Stimulated activated CD8-positive, alpha-beta memory T cell treated with anti-CD3 and anti-CD28 coated beads, Interleukin-7, amount 100 ng/mL, for 4 hours (primary cell): ENCODE measurements around the gene MRFAP1.
A peak's percentile ranks its signal among the peaks of the same experiment; 100 is the strongest.
"Not testable (repeated sequence)": the region's sequence is repeated elsewhere in the genome, so short reads cannot be mapped to it uniquely, and the experiment has no call there.

ENCODE experiments used
- DNase-seq, 2 donors: peaks; one replicate each; pipeline ENCODE4 v3.0.0-alpha.2; 2020; ENCODE audit warnings: low read depth in 2 of 2

MRFAP1 gene

GRCh38 chr4:6634746-6635145 is 5.7 kb upstream of the MRFAP1 start:
- no peak for DNase-seq

- no peak for DNase-seq
Observed at GRCh38 chr4:6639137-6639680, 1.3 kb upstream of the MRFAP1 start.

GRCh38 chr4:6641164-6641970 is 882 bp downstream of the MRFAP1 start:
- DNase-seq = peak in 1 of 2 donors; percentile 31

- no peak for DNase-seq
Observed at GRCh38 chr4:6641971-6642320, 1.5 kb downstream of the MRFAP1 start.

- DNase-seq = no peak
Observed at GRCh38 chr4:6643141-6643847, 2.8 kb downstream of the MRFAP1 start.

- no peak for DNase-seq
Observed at GRCh38 chr4:6644792-6645530, 4.5 kb downstream of the MRFAP1 start.

- no peak for DNase-seq
Observed at GRCh38 chr4:6647169-6647568, 6.7 kb downstream of the MRFAP1 start.

- no peak for DNase-seq
Observed at GRCh38 chr4:6647582-6648230, 7.2 kb downstream of the MRFAP1 start.

GRCh38 chr4:6649216-6649615 is 8.7 kb downstream of the MRFAP1 start:
- no peak for DNase-seq

GRCh38 chr4:6654211-6654610 is 13.7 kb downstream of the MRFAP1 start:
- DNase-seq = not testable (repeated sequence)

- DNase-seq = not testable (repeated sequence)
Observed at GRCh38 chr4:6655291-6655690, 14.8 kb downstream of the MRFAP1 start.

- DNase-seq = no peak
Observed at GRCh38 chr4:6655924-6656323, 15.4 kb downstream of the MRFAP1 start.

GRCh38 chr4:6657242-6658208 is 17.0 kb downstream of the MRFAP1 start:
- DNase-seq = no peak

- DNase-seq = no peak
Observed at GRCh38 chr4:6658209-6658595, 17.7 kb downstream of the MRFAP1 start.

- DNase-seq = peak in 1 of 2 donors; percentile 62
Observed at GRCh38 chr4:6658597-6659075, 18.2 kb downstream of the MRFAP1 start.

GRCh38 chr4:6659897-6660296 is 19.4 kb downstream of the MRFAP1 start:
- no peak for DNase-seq

- DNase-seq = no peak
Observed at GRCh38 chr4:6660430-6660829, 19.9 kb downstream of the MRFAP1 start.

GRCh38 chr4:6662591-6662990 is 22.1 kb downstream of the MRFAP1 start:
- DNase-seq = no peak

GRCh38 chr4:6663596-6664393 is 23.3 kb downstream of the MRFAP1 start:
- no peak for DNase-seq

GRCh38 chr4:6665320-6665654 is 24.8 kb downstream of the MRFAP1 start:
- DNase-seq = no peak
